Muscle of leg (tissue), 11 donors: Measurements from ENCODE around the gene SLFN11. TPM values are rescaled to one million over a fixed set of nuclear protein-coding genes. Genes with fewer than 3 reads are reported as not detected.

Experiments
- DNase-seq: peaks from one replicate; pipeline ENCODE4 v3.0.0; 2013
- H3K27ac ChIP-seq: one replicate; pipeline ENCODE4 v1.5.1; 2013; ENCODE audit warnings: mild to moderate bottlenecking, low read length, control low read depth
- H3K27me3 ChIP-seq: one replicate; pipeline ENCODE4 v1.6.1; 2013; ENCODE audit warnings: low read length; ENCODE audit not compliant: control insufficient read depth, insufficient read depth
- H3K36me3 ChIP-seq: one replicate; pipeline ENCODE4 v1.6.1; 2013; ENCODE audit warnings: low read length; ENCODE audit not compliant: control insufficient read depth, insufficient read depth
- H3K4me1 ChIP-seq: one replicate; pipeline ENCODE4 v1.6.1; 2013; ENCODE audit warnings: low read length; ENCODE audit not compliant: control insufficient read depth, insufficient read depth
- H3K4me3 ChIP-seq: one replicate; pipeline ENCODE4 v1.5.1; 2013; ENCODE audit warnings: low read length, control low read depth
- H3K9me3 ChIP-seq: replicated peaks from 2 replicates; pipeline ENCODE4 v1.6.1; 2013; ENCODE audit warnings: low read depth, low read length; ENCODE audit not compliant: control insufficient read depth
- WGBS: methylation state at CpG from one replicate; pipeline ENCODE4 v1.1.5; 2013; ENCODE audit warnings: missing lambda C conversion rate; ENCODE audit not compliant: insufficient coverage; 5-methylcytosine and 5-hydroxymethylcytosine counted together
- polyA plus RNA-seq, 8 donors: library from polyadenylated mRNA; unstranded; fragments of 120-200 nt; gene quantifications; one replicate each; pipeline versions ENCODE4 v1.2.1 to v1.2.3, GENCODE V29; 2013; ENCODE audit warnings: inconsistent platforms in 1 of 8, low replicate concordance in 1 of 8; ENCODE audit not compliant: insufficient read length in 8 of 8, insufficient read depth in 1 of 8
- total RNA-seq: library from RNA; stranded (reverse); fragments of 120-200 nt; gene quantifications from one replicate; pipeline ENCODE4 v1.2.4, GENCODE V29; 2013

Gene SLFN11
- total and polyA plus RNA-seq, 9 donors: 6.8 to 19.8 (median 8.0) TPM

GRCh38 chr17:35361027-35361426, 12.4 kb downstream of the SLFN11 start:
- Histone ChIP-seq H3K36me3 (no peaks in the 10 kb centered on the region), H3K27ac (no peak overlapping the region), H3K4me1 (no peaks in the 10 kb centered on the region), H3K4me3 (no peak overlapping the region), H3K9me3 (no peaks in the 10 kb centered on the region), H3K27me3 (no peaks in the 10 kb centered on the region)
- WGBS: 80% methylated on average over 1 of the region's 1 CpG
- no peak for DNase-seq

- H3K27ac ChIP-seq: no peak overlapping the region
- no peaks in the 10 kb centered on the region for H3K9me3 ChIP-seq
- WGBS: no CpG with 5 or more reads among the region's 3 CpGs
- no peaks in the 10 kb centered on the region for H3K4me1 ChIP-seq
- H3K27me3 ChIP-seq: no peaks in the 10 kb centered on the region
- H3K4me3 ChIP-seq: no peak overlapping the region
- DNase-seq: no peak
- no peaks in the 10 kb centered on the region for H3K36me3 ChIP-seq
Measured at GRCh38 chr17:35359398-35359797, 14.0 kb downstream of the SLFN11 start.

- DNase-seq: no peak
- Histone ChIP-seq H3K9me3 (no peaks in the 10 kb centered on the region), H3K27me3 (peaks cover 9% of the 10 kb centered on the region), H3K36me3 (no peaks in the 10 kb centered on the region), H3K27ac (no peak overlapping the region), H3K4me3 (no peak overlapping the region), H3K4me1 (no peaks in the 10 kb centered on the region)
- WGBS: 76% methylated on average over 3 of the region's 6 CpGs
Measured at GRCh38 chr17:35352284-35352683, 21.1 kb downstream of the SLFN11 start.

GRCh38 chr17:35350493-35350892, 22.9 kb downstream of the SLFN11 start:
- no peak for DNase-seq
- H3K9me3 ChIP-seq: no peaks in the 10 kb centered on the region
- H3K36me3 ChIP-seq: no peaks in the 10 kb centered on the region
- H3K4me1 ChIP-seq: peaks cover 7% of the 10 kb centered on the region
- H3K27ac ChIP-seq: no peak overlapping the region
- H3K27me3 ChIP-seq: peaks cover 26% of the 10 kb centered on the region
- no peak overlapping the region for H3K4me3 ChIP-seq
- no CpG with 5 or more reads among the region's 1 CpG for WGBS

GRCh38 chr17:35345926-35346771, 27.3 kb downstream of the SLFN11 start:
- WGBS: 0% methylated on average over 31 of the region's 40 CpGs
- Histone ChIP-seq H3K4me3 (peak overlapping the region; percentile 9), H3K4me1 (peaks cover 7% of the 10 kb centered on the region), H3K36me3 (no peaks in the 10 kb centered on the region), H3K27me3 (peaks cover 39% of the 10 kb centered on the region), H3K9me3 (peaks cover 2% of the 10 kb centered on the region), H3K27ac (no peak overlapping the region)
- peak; percentile 80 for DNase-seq

GRCh38 chr17:35345445-35345925, 27.9 kb downstream of the SLFN11 start:
- H3K4me1 ChIP-seq: peaks cover 7% of the 10 kb centered on the region
- peak overlapping the region; percentile 7 for H3K4me3 ChIP-seq
- no peaks in the 10 kb centered on the region for H3K36me3 ChIP-seq
- peaks cover 2% of the 10 kb centered on the region for H3K9me3 ChIP-seq
- H3K27me3 ChIP-seq: peaks cover 39% of the 10 kb centered on the region
- H3K27ac ChIP-seq: no peak overlapping the region
- peak; percentile 3 for DNase-seq
- WGBS: 2% methylated on average over 14 of the region's 25 CpGs

GRCh38 chr17:35344262-35344661, 29.2 kb downstream of the SLFN11 start:
- no CpG with 5 or more reads among the region's 3 CpGs for WGBS
- no peaks in the 10 kb centered on the region for H3K36me3 ChIP-seq
- peaks cover 2% of the 10 kb centered on the region for H3K9me3 ChIP-seq
- no peak overlapping the region for H3K4me3 ChIP-seq
- peaks cover 37% of the 10 kb centered on the region for H3K27me3 ChIP-seq
- H3K27ac ChIP-seq: no peak overlapping the region
- H3K4me1 ChIP-seq: peaks cover 7% of the 10 kb centered on the region
- DNase-seq: no peak

- peaks cover 7% of the 10 kb centered on the region for H3K4me1 ChIP-seq
- no peak overlapping the region for H3K4me3 ChIP-seq
- no peak overlapping the region for H3K27ac ChIP-seq
- H3K36me3 ChIP-seq: no peaks in the 10 kb centered on the region
- H3K9me3 ChIP-seq: peaks cover 2% of the 10 kb centered on the region
- DNase-seq: no peak
- H3K27me3 ChIP-seq: peaks cover 30% of the 10 kb centered on the region
Measured at GRCh38 chr17:35342276-35342675, 31.1 kb downstream of the SLFN11 start.

GRCh38 chr17:35341411-35341992, 31.9 kb downstream of the SLFN11 start:
- Histone ChIP-seq H3K27ac (no peak overlapping the region), H3K4me1 (peaks cover 7% of the 10 kb centered on the region), H3K9me3 (peaks cover 2% of the 10 kb centered on the region), H3K36me3 (no peaks in the 10 kb centered on the region), H3K4me3 (no peak overlapping the region), H3K27me3 (peaks cover 23% of the 10 kb centered on the region)
- no CpG with 5 or more reads among the region's 5 CpGs for WGBS
- DNase-seq: peak; percentile 24

GRCh38 chr17:35338230-35338629, 35.2 kb downstream of the SLFN11 start:
- no peak for DNase-seq
- Histone ChIP-seq H3K4me1 (no peaks in the 10 kb centered on the region), H3K27me3 (peaks cover 3% of the 10 kb centered on the region), H3K4me3 (no peak overlapping the region), H3K27ac (no peak overlapping the region), H3K9me3 (peaks cover 2% of the 10 kb centered on the region), H3K36me3 (no peaks in the 10 kb centered on the region)
- no CpG with 5 or more reads among the region's 2 CpGs for WGBS
